Stimulated activated CD8-positive, alpha-beta memory T cell treated with anti-CD3 and anti-CD28 coated beads, Interleukin-2, amount 100 ng/mL, for 1 hour (primary cell): Measurements from ENCODE around the gene RND2.
"Not testable (repeated sequence)": the region's sequence is repeated elsewhere in the genome, so short reads cannot be mapped to it uniquely, and the experiment has no call there.

Experiments
- DNase-seq, 2 donors: peaks; one replicate each; pipeline ENCODE4 v3.0.0-alpha.2; 2020; ENCODE audit warnings: low read depth in 2 of 2

RND2 gene

GRCh38 chr17:43027091-43028032, 2.3 kb downstream of the RND2 start:
- DNase-seq: no peak

GRCh38 chr17:43028221-43028861, 3.3 kb downstream of the RND2 start:
- no peak for DNase-seq

- DNase-seq: no peak
These were observed 5.2 kb downstream of the RND2 start for GRCh38 chr17:43030137-43030767.

- no peak for DNase-seq
These were observed 6.6 kb downstream of the RND2 start for GRCh38 chr17:43031666-43032065.

GRCh38 chr17:43033948-43034881, 9.2 kb downstream of the RND2 start:
- no peak for DNase-seq

GRCh38 chr17:43034894-43035293, 9.9 kb downstream of the RND2 start:
- no peak for DNase-seq

- no peak for DNase-seq
These were observed 14.6 kb downstream of the RND2 start for GRCh38 chr17:43039646-43040045.

- no peak for DNase-seq
These were observed 15.6 kb downstream of the RND2 start for GRCh38 chr17:43040655-43041054.

- no peak for DNase-seq
These were observed 17.1 kb downstream of the RND2 start for GRCh38 chr17:43042025-43042628.

GRCh38 chr17:43043307-43043706, 18.3 kb downstream of the RND2 start:
- no peak for DNase-seq

- no peak for DNase-seq
These were observed 19.0 kb downstream of the RND2 start for GRCh38 chr17:43044024-43044423.

- DNase-seq: no peak
These were observed 26.9 kb downstream of the RND2 start for GRCh38 chr17:43051969-43052368.

GRCh38 chr17:43053008-43053407, 28.0 kb downstream of the RND2 start:
- DNase-seq: not testable (repeated sequence)

- DNase-seq: no peak
These were observed 31.0 kb downstream of the RND2 start for GRCh38 chr17:43056051-43056450.

- no peak for DNase-seq
These were observed 38.1 kb downstream of the RND2 start for GRCh38 chr17:43062984-43063638.

- DNase-seq: no peak
These were observed 43.7 kb downstream of the RND2 start for GRCh38 chr17:43068570-43069367.

- DNase-seq: no peak
These were observed 44.4 kb downstream of the RND2 start for GRCh38 chr17:43069368-43069898.

GRCh38 chr17:43070257-43070656, 45.2 kb downstream of the RND2 start:
- no peak for DNase-seq

- no peak for DNase-seq
These were observed 45.8 kb downstream of the RND2 start for GRCh38 chr17:43070872-43071271.
